Stimulated activated naive CD4-positive, alpha-beta T cell treated with Interleukin-2 at 50 U/mL for 16 hours (primary cell): ENCODE results near the gene PRKCA.
A peak's percentile ranks its signal among the peaks of the same experiment; 100 is the strongest.
"Not testable (repeated sequence)": the region's sequence is repeated elsewhere in the genome, so short reads cannot be mapped to it uniquely, and the experiment has no call there.

Source experiments
- DNase-seq: peaks from one replicate; lab custom pipeline; 2025; lab: John Stamatoyannopoulos, UW

Gene PRKCA

GRCh38 chr17:66466106-66466820 lies 163.8 kb downstream of the PRKCA start:
- no peak for DNase-seq

GRCh38 chr17:66466840-66467367 lies 164.5 kb downstream of the PRKCA start:
- DNase-seq, result peak; percentile 57

- DNase-seq, result no peak
Measured at GRCh38 chr17:66467766-66468165, 165.4 kb downstream of the PRKCA start.

GRCh38 chr17:66468241-66469087 lies 166.1 kb downstream of the PRKCA start:
- no peak for DNase-seq

GRCh38 chr17:66469088-66469442 lies 166.7 kb downstream of the PRKCA start:
- no peak for DNase-seq

- DNase-seq, result no peak
Measured at GRCh38 chr17:66469461-66469860, 167.0 kb downstream of the PRKCA start.

- DNase-seq, result no peak
Measured at GRCh38 chr17:66469890-66470289, 167.5 kb downstream of the PRKCA start.

GRCh38 chr17:66472123-66472522 lies 169.7 kb downstream of the PRKCA start:
- DNase-seq, result no peak

GRCh38 chr17:66474258-66474657 lies 171.8 kb downstream of the PRKCA start:
- no peak for DNase-seq

GRCh38 chr17:66474806-66475497 lies 172.5 kb downstream of the PRKCA start:
- no peak for DNase-seq

- DNase-seq, result no peak
Measured at GRCh38 chr17:66476014-66476413, 173.6 kb downstream of the PRKCA start.

- DNase-seq, result no peak
Measured at GRCh38 chr17:66477615-66478283, 175.3 kb downstream of the PRKCA start.

GRCh38 chr17:66479230-66479889 lies 176.9 kb downstream of the PRKCA start:
- not testable (repeated sequence) for DNase-seq

GRCh38 chr17:66480243-66480642 lies 177.8 kb downstream of the PRKCA start:
- DNase-seq, result no peak

GRCh38 chr17:66480802-66481201 lies 178.4 kb downstream of the PRKCA start:
- DNase-seq, result no peak

- DNase-seq, result no peak
Measured at GRCh38 chr17:66481271-66481670, 178.9 kb downstream of the PRKCA start.

- DNase-seq, result no peak
Measured at GRCh38 chr17:66483906-66484305, 181.5 kb downstream of the PRKCA start.

GRCh38 chr17:66485309-66485947 lies 183.0 kb downstream of the PRKCA start:
- no peak for DNase-seq

GRCh38 chr17:66487121-66487520 lies 184.7 kb downstream of the PRKCA start:
- no peak for DNase-seq

- DNase-seq, result no peak
Measured at GRCh38 chr17:66487981-66488468, 185.6 kb downstream of the PRKCA start.

GRCh38 chr17:66488864-66489263 lies 186.5 kb downstream of the PRKCA start:
- no peak for DNase-seq
